ENCODE measurements around the gene SLC39A3. TPM values are rescaled to one million over a fixed set of nuclear protein-coding genes. Genes with fewer than 3 reads are reported as not detected.

Gene SLC39A3
- total RNA-seq, 4 donors from 2014 or later, result 20.2 to 27.0 (median 21.6) TPM

- TF ChIP-seq POLR2A (IDR thresholded peaks at IDR 0.05) (no peak), CTCF (IDR thresholded peaks at IDR 0.05) (no peak)
- intact Hi-C loops (cut with DNase I; ENCODE audit: low total_unique reads), result loop anchor here (5.0 kb wide), 1 partner anchor 35 kb away; no protein-coding TSS in a partner anchor
- WGBS, 2 donors, result 62 to 68% methylated on average over 5 of the region's 5 CpGs
- no peak for DNase-seq (ENCODE audit: low spot score in 2 of 2)
- H3K4me3 ChIP-seq (ENCODE audit: low read depth, poor library complexity, severe bottlenecking), result no peak overlapping the region
These were observed 28.0 kb downstream of the SLC39A3 start for GRCh38 chr19:2711875-2712205.

- 67 to 71% methylated on average over 17 of the region's 17 CpGs for WGBS, 2 donors
- no peak for DNase-seq (ENCODE audit: low spot score in 2 of 2)
- intact Hi-C loops (cut with DNase I; ENCODE audit: low total_unique reads), result loop anchor here (5.0 kb wide), 1 partner anchor 36 kb away; no protein-coding TSS in a partner anchor
- no peak for TF ChIP-seq POLR2A (IDR thresholded peaks at IDR 0.05)
- TF ChIP-seq CTCF (IDR thresholded peaks at IDR 0.05), result no peak
- H3K4me3 ChIP-seq (ENCODE audit: low read depth, poor library complexity, severe bottlenecking), result no peak overlapping the region
These were observed 28.5 kb downstream of the SLC39A3 start for GRCh38 chr19:2711172-2711874.

- intact Hi-C loops (cut with DNase I; ENCODE audit: low total_unique reads), result no loop called here
- WGBS, 2 donors, result 95% methylated on average over 5 of the region's 5 CpGs
- no peak overlapping the region for H3K4me3 ChIP-seq (ENCODE audit: low read depth, poor library complexity, severe bottlenecking)
- DNase-seq (ENCODE audit: low spot score in 2 of 2), result no peak
- TF ChIP-seq CTCF (IDR thresholded peaks at IDR 0.05) (no peak), POLR2A (IDR thresholded peaks at IDR 0.05) (no peak)
These were observed 33.6 kb downstream of the SLC39A3 start for GRCh38 chr19:2706251-2706650.

GRCh38 chr19:2703691-2704216 is 36.1 kb downstream of the SLC39A3 start:
- no peak for TF ChIP-seq POLR2A (IDR thresholded peaks at IDR 0.05)
- no peak for TF ChIP-seq CTCF (IDR thresholded peaks at IDR 0.05)
- intact Hi-C loops (cut with DNase I; ENCODE audit: low total_unique reads), result no loop called here
- WGBS, 2 donors, result 75 to 84% methylated on average over 6 of the region's 6 CpGs
- H3K4me3 ChIP-seq (ENCODE audit: low read depth, poor library complexity, severe bottlenecking), result no peak overlapping the region
- DNase-seq (ENCODE audit: low spot score in 2 of 2), result no peak

GRCh38 chr19:2703077-2703437 is 36.8 kb downstream of the SLC39A3 start:
- TF ChIP-seq POLR2A (IDR thresholded peaks at IDR 0.05) (no peak), CTCF (IDR thresholded peaks at IDR 0.05) (no peak)
- no peak for DNase-seq (ENCODE audit: low spot score in 2 of 2)
- H3K4me3 ChIP-seq (ENCODE audit: low read depth, poor library complexity, severe bottlenecking), result no peak overlapping the region
- 77 to 81% methylated on average over 5 of the region's 5 CpGs for WGBS, 2 donors
- intact Hi-C loops (cut with DNase I; ENCODE audit: low total_unique reads), result no loop called here
